Trophoblast cell (in vitro differentiated cells and primary cell): Measurements from ENCODE around the gene PPP2R2C.

Experiments
- DNase-seq, 2 donors: peaks; one replicate each; pipeline ENCODE4 v3.0.0-alpha.2; 2016
- H2AFZ ChIP-seq: 2 replicates; pipeline ENCODE4 v1.6.1; 2013; ENCODE audit warnings: low read length, moderate library complexity, mild to moderate bottlenecking; ENCODE audit not compliant: insufficient read depth, poor library complexity
- H2AK5ac ChIP-seq: 2 replicates; pipeline ENCODE4 v1.6.1; 2013; ENCODE audit warnings: mild to moderate bottlenecking, low read length
- H2BK120ac ChIP-seq: 2 replicates; pipeline ENCODE4 v1.6.1; 2013; ENCODE audit warnings: low read length, mild to moderate bottlenecking, moderate library complexity; ENCODE audit not compliant: insufficient read depth, poor library complexity
- H2BK12ac ChIP-seq: 2 replicates; pipeline ENCODE4 v1.6.1; 2013; ENCODE audit warnings: mild to moderate bottlenecking, low read length, moderate library complexity
- H2BK5ac ChIP-seq: 2 replicates; pipeline ENCODE4 v1.6.1; 2013; ENCODE audit warnings: low read length, low read depth, moderate library complexity, mild to moderate bottlenecking; ENCODE audit not compliant: poor library complexity
- H3K14ac ChIP-seq: 2 replicates; pipeline ENCODE4 v1.6.1; 2013; ENCODE audit warnings: mild to moderate bottlenecking, low read length
- H3K18ac ChIP-seq: 2 replicates; pipeline ENCODE4 v1.6.1; 2013; ENCODE audit warnings: mild to moderate bottlenecking, low read length
- H3K23ac ChIP-seq: 2 replicates; pipeline ENCODE4 v1.6.1; 2013; ENCODE audit warnings: low read length
- H3K27ac ChIP-seq: 2 replicates; pipeline ENCODE4 v1.5.1; 2013; ENCODE audit warnings: low read depth, mild to moderate bottlenecking, inconsistent platforms, low read length, moderate library complexity
- H3K27me3 ChIP-seq: 2 replicates; pipeline ENCODE4 v1.6.1; 2013; ENCODE audit warnings: inconsistent platforms, mild to moderate bottlenecking, low read length, moderate library complexity; ENCODE audit not compliant: insufficient read depth
- H3K36me3 ChIP-seq, 2 experiments: 1 replicate in 1 of 2; 2 replicates in 1 of 2; pipeline ENCODE4 v1.6.1; 2013; ENCODE audit warnings: low read length in 2 of 2, mild to moderate bottlenecking in 2 of 2, moderate library complexity in 1 of 2; ENCODE audit not compliant: insufficient read depth in 2 of 2, control insufficient read depth in 1 of 2
- H3K4ac ChIP-seq: 2 replicates; pipeline ENCODE4 v1.6.1; 2013; ENCODE audit warnings: low read depth, mild to moderate bottlenecking, low read length, moderate library complexity
- H3K4me1 ChIP-seq, 2 experiments: 1 replicate in 1 of 2; 2 replicates in 1 of 2; pipeline ENCODE4 v1.6.1; 2013; ENCODE audit warnings: low read length in 2 of 2, mild to moderate bottlenecking in 2 of 2, moderate library complexity in 1 of 2; ENCODE audit not compliant: insufficient read depth in 2 of 2, control insufficient read depth in 1 of 2
- H3K4me2 ChIP-seq: 2 replicates; pipeline ENCODE4 v1.6.1; 2013; ENCODE audit warnings: inconsistent platforms, mild to moderate bottlenecking, low read length, moderate library complexity
- H3K4me3 ChIP-seq: 2 replicates; pipeline ENCODE4 v1.5.1; 2013; ENCODE audit warnings: mild to moderate bottlenecking, low read depth, low read length, inconsistent platforms
- H3K79me1 ChIP-seq: one replicate; pipeline ENCODE4 v1.6.1; 2013; ENCODE audit warnings: low read length
- H3K79me2 ChIP-seq: 2 replicates; pipeline ENCODE4 v1.6.1; 2013; ENCODE audit warnings: low read length, mild to moderate bottlenecking; ENCODE audit not compliant: control insufficient read depth, insufficient read depth, poor library complexity
- H3K9ac ChIP-seq: 2 replicates; pipeline ENCODE4 v1.6.1; 2013; ENCODE audit warnings: mild to moderate bottlenecking, low read length
- H3K9me3 ChIP-seq: 2 replicates; pipeline ENCODE4 v1.6.1; 2013; ENCODE audit warnings: low read depth, mild to moderate bottlenecking, control low read depth, inconsistent platforms, low read length; ENCODE audit not compliant: insufficient read depth
- H4K12ac ChIP-seq: 2 replicates; pipeline ENCODE4 v1.6.1; 2013; ENCODE audit warnings: low read depth, mild to moderate bottlenecking, low read length, moderate library complexity
- H4K8ac ChIP-seq: 2 replicates; pipeline ENCODE4 v1.6.1; 2013; ENCODE audit warnings: low read depth, mild to moderate bottlenecking, low read length, moderate library complexity
- H4K91ac ChIP-seq: one replicate; pipeline ENCODE4 v1.6.1; 2013; ENCODE audit warnings: low read depth, mild to moderate bottlenecking, low read length, moderate library complexity
- WGBS: extraction: QIAGEN DNeasy Blood & Tissue Kit; methylation state at CpG from one replicate; pipeline ENCODE4 v1.1.7; 2013; ENCODE audit warnings: missing lambda C conversion rate; ENCODE audit not compliant: insufficient read length, insufficient coverage; ENCODE audit errors: extremely low coverage; 5-methylcytosine and 5-hydroxymethylcytosine counted together

Gene PPP2R2C

DNA sequence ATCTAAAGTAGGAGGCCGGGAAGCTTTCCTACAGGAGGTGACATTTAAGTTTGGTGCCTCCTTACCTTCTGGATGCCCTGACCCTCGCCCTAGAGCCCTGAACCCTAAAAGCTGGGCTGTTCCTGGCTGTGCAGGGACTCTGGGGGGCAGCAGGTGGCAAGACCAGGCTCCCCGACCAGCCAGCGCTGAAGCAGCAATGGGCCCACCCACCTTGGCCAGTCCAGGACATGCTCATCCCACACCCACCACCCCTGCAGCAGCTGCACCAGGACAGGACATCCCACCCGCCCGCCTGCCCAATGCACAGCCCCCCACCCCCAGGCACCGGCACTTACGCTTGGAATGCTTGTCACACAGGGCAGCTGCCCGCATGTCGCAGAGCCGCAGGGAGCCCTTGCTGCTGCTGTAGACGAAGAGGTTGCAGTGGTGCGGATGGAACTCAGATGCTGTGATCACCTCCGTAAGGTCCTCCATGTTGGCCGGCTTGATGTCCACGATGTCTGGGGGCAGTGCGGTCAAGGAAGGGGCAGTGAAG, 124.8 kb downstream of the PPP2R2C start:
- no peak overlapping the region for H4K8ac ChIP-seq
- H3K18ac ChIP-seq = no peak overlapping the region
- H3K79me2 ChIP-seq = no peaks in the 10 kb centered on the region
- H3K4me3 ChIP-seq = no peak overlapping the region
- no peak overlapping the region for H3K4ac ChIP-seq
- no CpG with 5 or more reads among the region's 17 CpGs for WGBS
- H3K79me1 ChIP-seq = no peaks in the 10 kb centered on the region
- H3K4me1 ChIP-seq = no peaks in the 10 kb centered on the region
- H3K4me2 ChIP-seq = no peak overlapping the region
- H3K27ac ChIP-seq = no peak overlapping the region
- no peak overlapping the region for H2AK5ac ChIP-seq
- no peak overlapping the region for H4K91ac ChIP-seq
- H3K23ac ChIP-seq = no peak overlapping the region
- DNase-seq = no peak
- no peaks in the 10 kb centered on the region for H3K36me3 ChIP-seq
- H3K14ac ChIP-seq = no peak overlapping the region
- no peak overlapping the region for H2AFZ ChIP-seq
- no peak overlapping the region for H4K12ac ChIP-seq
- H3K9ac ChIP-seq = no peak overlapping the region
- H3K9me3 ChIP-seq = peaks cover 8% of the 10 kb centered on the region
- H2BK5ac ChIP-seq = no peak overlapping the region
- H2BK120ac ChIP-seq = no peak overlapping the region
- H2BK12ac ChIP-seq = no peak overlapping the region
- H3K27me3 ChIP-seq = no peaks in the 10 kb centered on the region

DNA sequence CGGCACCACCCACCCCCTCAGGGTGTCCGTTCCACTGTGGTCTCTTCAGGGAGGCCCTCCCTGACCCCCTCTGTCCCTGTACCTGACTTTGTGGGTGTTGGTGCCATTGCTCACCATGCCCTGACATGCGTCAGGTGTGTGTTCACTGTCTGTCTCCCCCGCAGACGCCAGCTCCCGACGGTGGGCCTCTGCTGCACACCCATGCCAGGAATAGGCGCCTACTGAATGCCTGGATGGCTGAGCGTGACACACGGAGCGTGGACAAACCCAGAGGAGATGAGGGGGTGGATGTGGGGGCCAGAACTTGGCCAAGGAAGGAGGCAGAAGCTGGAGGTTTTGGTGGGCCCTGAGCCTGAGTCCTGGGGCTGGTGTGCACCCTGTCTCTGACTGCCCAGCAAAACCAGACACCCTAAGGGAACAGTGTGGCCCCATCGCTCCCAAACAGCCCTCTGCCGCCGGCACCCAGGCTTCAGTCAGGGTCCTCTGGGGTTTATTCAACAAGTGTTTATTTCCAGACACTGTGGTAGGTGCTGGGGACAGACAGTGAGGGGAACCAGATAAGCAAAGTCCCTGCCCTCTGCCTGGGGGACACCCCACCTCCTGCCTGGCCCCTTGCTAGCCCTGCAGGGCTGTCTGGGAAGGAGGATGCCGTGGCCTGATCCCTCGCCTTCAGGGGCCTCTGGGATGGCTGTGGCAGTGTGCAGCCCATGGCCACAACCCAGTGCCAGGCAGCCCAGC, 125.9 kb downstream of the PPP2R2C start:
- no peak for DNase-seq
- no peak overlapping the region for H3K4ac ChIP-seq
- no peak overlapping the region for H2AFZ ChIP-seq
- no peak overlapping the region for H2AK5ac ChIP-seq
- H2BK120ac ChIP-seq = no peak overlapping the region
- H2BK12ac ChIP-seq = no peak overlapping the region
- H3K27me3 ChIP-seq = no peaks in the 10 kb centered on the region
- H3K79me1 ChIP-seq = no peaks in the 10 kb centered on the region
- no peaks in the 10 kb centered on the region for H3K4me1 ChIP-seq
- H4K12ac ChIP-seq = no peak overlapping the region
- H3K9me3 ChIP-seq = peaks cover 8% of the 10 kb centered on the region
- no peak overlapping the region for H3K4me2 ChIP-seq
- H3K36me3 ChIP-seq = no peaks in the 10 kb centered on the region
- H3K9ac ChIP-seq = no peak overlapping the region
- WGBS = no CpG with 5 or more reads among the region's 16 CpGs
- no peak overlapping the region for H4K8ac ChIP-seq
- H3K79me2 ChIP-seq = no peaks in the 10 kb centered on the region
- no peak overlapping the region for H4K91ac ChIP-seq
- no peak overlapping the region for H3K18ac ChIP-seq
- H2BK5ac ChIP-seq = no peak overlapping the region
- H3K23ac ChIP-seq = no peak overlapping the region
- no peak overlapping the region for H3K14ac ChIP-seq
- no peak overlapping the region for H3K27ac ChIP-seq
- peak overlapping the region; percentile 20 for H3K4me3 ChIP-seq

DNA sequence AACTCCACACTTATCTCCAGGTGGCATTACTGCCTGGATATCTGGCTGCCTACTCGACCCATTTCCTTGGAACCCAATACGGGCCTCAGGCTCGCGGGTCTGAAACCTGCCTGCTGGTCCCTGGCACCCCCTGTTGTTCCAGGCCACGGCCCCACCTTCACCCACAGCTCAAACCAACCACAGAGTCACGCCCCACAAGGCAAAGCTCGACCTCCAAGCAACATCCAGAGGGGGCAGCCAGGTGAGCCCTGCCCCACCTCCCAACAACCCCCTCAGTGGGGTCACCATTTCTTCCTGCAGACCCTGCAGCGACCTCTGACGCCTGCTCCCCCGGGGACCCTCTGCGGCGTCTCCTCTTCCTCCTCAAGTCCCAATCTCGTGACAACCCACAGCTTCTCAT, 126.5 kb downstream of the PPP2R2C start:
- Histone ChIP-seq H3K18ac (no peak overlapping the region), H3K14ac (no peak overlapping the region), H3K27me3 (no peaks in the 10 kb centered on the region), H3K79me2 (no peaks in the 10 kb centered on the region), H3K79me1 (no peaks in the 10 kb centered on the region), H2AFZ (no peak overlapping the region), H3K27ac (no peak overlapping the region), H3K4ac (no peak overlapping the region), H3K36me3 (no peaks in the 10 kb centered on the region), H3K9me3 (peaks cover 8% of the 10 kb centered on the region), H4K8ac (no peak overlapping the region), H3K4me3 (no peak overlapping the region), H2AK5ac (no peak overlapping the region), H3K4me2 (no peak overlapping the region), H2BK5ac (no peak overlapping the region), H3K4me1 (no peaks in the 10 kb centered on the region), H2BK120ac (no peak overlapping the region), H3K9ac (no peak overlapping the region), H3K23ac (no peak overlapping the region), H4K91ac (no peak overlapping the region), H2BK12ac (no peak overlapping the region), H4K12ac (no peak overlapping the region)
- no peak for DNase-seq
- WGBS = no CpG with 5 or more reads among the region's 13 CpGs

DNA sequence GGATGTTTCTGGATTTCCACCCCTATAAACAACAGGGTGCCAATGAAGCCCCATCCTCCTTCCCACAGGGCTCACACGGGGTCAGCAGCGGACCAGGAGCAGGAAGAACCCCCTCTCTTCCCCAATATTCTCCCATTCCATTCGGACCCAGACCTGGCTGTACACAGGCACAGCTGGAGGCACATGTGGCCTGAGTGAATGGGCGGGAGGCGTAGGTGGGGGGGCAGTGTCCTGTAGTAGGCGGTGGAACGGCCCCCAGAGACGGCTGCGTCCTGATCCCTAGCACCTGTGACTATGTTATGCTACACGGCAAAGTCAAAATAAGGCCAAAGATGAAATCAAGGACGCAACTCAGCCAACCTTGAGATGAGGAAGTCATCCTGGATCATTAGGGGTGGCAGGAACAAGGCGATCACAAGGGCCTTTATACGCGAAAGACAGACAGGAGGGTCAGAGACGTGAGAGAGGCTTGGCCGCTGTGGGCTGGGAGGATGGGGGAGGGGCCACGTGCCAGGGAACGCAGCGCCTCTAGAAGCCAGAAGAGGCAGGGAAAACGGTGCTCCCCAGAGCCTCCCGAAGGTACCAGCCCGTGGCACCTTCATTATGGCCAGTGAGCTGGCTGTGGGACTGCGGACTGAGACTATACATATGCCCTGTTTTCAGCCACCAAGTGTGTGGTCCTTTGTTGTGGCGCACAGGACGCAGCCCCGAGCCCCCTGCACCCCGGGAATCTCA, 127.2 kb downstream of the PPP2R2C start:
- WGBS = no CpG with 5 or more reads among the region's 27 CpGs
- H3K18ac ChIP-seq = no peak overlapping the region
- no peak overlapping the region for H3K27ac ChIP-seq
- no peak overlapping the region for H3K4ac ChIP-seq
- H2BK12ac ChIP-seq = no peak overlapping the region
- H3K4me2 ChIP-seq = no peak overlapping the region
- H3K14ac ChIP-seq = no peak overlapping the region
- no peak overlapping the region for H2AFZ ChIP-seq
- no peak overlapping the region for H3K23ac ChIP-seq
- H2AK5ac ChIP-seq = no peak overlapping the region
- no peaks in the 10 kb centered on the region for H3K79me2 ChIP-seq
- no peak for DNase-seq
- H4K91ac ChIP-seq = no peak overlapping the region
- H3K4me1 ChIP-seq = no peaks in the 10 kb centered on the region
- no peak overlapping the region for H2BK120ac ChIP-seq
- H3K36me3 ChIP-seq = no peaks in the 10 kb centered on the region
- H3K4me3 ChIP-seq = no peak overlapping the region
- H3K9ac ChIP-seq = no peak overlapping the region
- no peaks in the 10 kb centered on the region for H3K79me1 ChIP-seq
- H4K12ac ChIP-seq = no peak overlapping the region
- H3K9me3 ChIP-seq = peaks cover 6% of the 10 kb centered on the region
- H4K8ac ChIP-seq = no peak overlapping the region
- no peak overlapping the region for H2BK5ac ChIP-seq
- no peaks in the 10 kb centered on the region for H3K27me3 ChIP-seq
